CD1c-positive myeloid dendritic cell (primary cell): ENCODE data around the gene IARS2.
"Not testable (repeated sequence)": the region's sequence is repeated elsewhere in the genome, so short reads cannot be mapped to it uniquely, and the experiment has no call there.

Experiments used
- DNase-seq: peaks from one replicate; pipeline ENCODE4 v3.0.0-alpha.2; 2016; ENCODE audit errors: extremely low spot score

IARS2 gene

GRCh38 chr1:220094016-220094911 lies at the start of gene IARS2:
Gene IARS2, plus strand, starts transcription at chr1:220094132. Its CDS starts 85 bp downstream, at chr1:220094217.
- peak; percentile 92 for DNase-seq

GRCh38 chr1:220044678-220045355 lies 49.1 kb upstream of the IARS2 start:
- peak; percentile 61 for DNase-seq

- DNase-seq: peak; percentile 6
Measured at GRCh38 chr1:220045356-220046051, 48.4 kb upstream of the IARS2 start.

- peak; percentile 97 for DNase-seq
Measured at GRCh38 chr1:220046052-220046930, 47.6 kb upstream of the IARS2 start, which contains the start of gene EPRS1. Gene EPRS1, minus strand, starts transcription at chr1:220046505. Its CDS starts 117 bp downstream, at chr1:220046388.

GRCh38 chr1:220056374-220056773 lies 37.6 kb upstream of the IARS2 start:
- DNase-seq: no peak

GRCh38 chr1:220060876-220061275 lies 33.1 kb upstream of the IARS2 start:
- no peak for DNase-seq

GRCh38 chr1:220062629-220063028 lies 31.3 kb upstream of the IARS2 start:
- no peak for DNase-seq

- DNase-seq: no peak
Measured at GRCh38 chr1:220067269-220068204, 26.4 kb upstream of the IARS2 start.

GRCh38 chr1:220076861-220077762 lies 16.8 kb upstream of the IARS2 start:
- DNase-seq: no peak

- DNase-seq: no peak
Measured at GRCh38 chr1:220077887-220078286, 16.0 kb upstream of the IARS2 start.

GRCh38 chr1:220084460-220084859 lies 9.5 kb upstream of the IARS2 start:
- DNase-seq: peak; percentile 51

GRCh38 chr1:220086261-220086686 lies 7.7 kb upstream of the IARS2 start:
- DNase-seq: not testable (repeated sequence)

GRCh38 chr1:220089650-220090556 lies 4.0 kb upstream of the IARS2 start, which contains the start of gene BPNT1:
Gene BPNT1, minus strand, starts transcription at chr1:220089788. Its CDS starts 9,942 bp downstream, at chr1:220079846.
- peak; percentile 98 for DNase-seq

- no peak for DNase-seq
Measured at GRCh38 chr1:220092694-220093093, 1.2 kb upstream of the IARS2 start.

- DNase-seq: no peak
Measured at GRCh38 chr1:220093361-220094015, 444 bp upstream of the IARS2 start.

- DNase-seq: no peak
Measured at GRCh38 chr1:220099826-220100225, 5.9 kb downstream of the IARS2 start.

- DNase-seq: not testable (repeated sequence)
Measured at GRCh38 chr1:220110473-220110872, 16.5 kb downstream of the IARS2 start.
